ENCODE data around the gene VTI1A. TPM values are rescaled to one million over a fixed set of nuclear protein-coding genes. Genes with fewer than 3 reads are reported as not detected.

Gene VTI1A
- total RNA-seq, 2 donors from 2014 or later = 71.6 to 139 TPM

DNA sequence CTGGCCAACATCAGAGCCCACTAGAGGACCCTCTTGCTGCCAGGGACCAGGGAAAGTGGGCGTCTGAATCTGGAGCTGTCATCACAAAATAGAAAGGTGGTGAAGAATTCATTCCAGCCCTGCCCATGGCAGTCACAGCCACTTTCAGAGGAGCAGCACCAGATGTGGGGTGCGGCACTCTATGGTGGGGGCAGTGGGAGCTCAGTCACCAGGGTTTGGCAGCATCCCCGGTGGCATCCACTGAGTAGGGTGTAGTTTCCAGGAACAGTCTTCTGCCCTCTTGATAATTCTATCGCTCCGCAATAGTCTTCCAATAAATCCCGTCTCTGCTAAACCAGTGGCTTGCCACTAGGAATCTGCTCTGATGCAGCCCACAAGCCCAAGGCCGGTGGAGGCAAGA lies 394.5 kb downstream of the VTI1A start:
- no peak for ATAC-seq (ENCODE audit: insufficient number of reproducible peaks, low FRiP score, low read depth)
- TF ChIP-seq, protein P1, sequence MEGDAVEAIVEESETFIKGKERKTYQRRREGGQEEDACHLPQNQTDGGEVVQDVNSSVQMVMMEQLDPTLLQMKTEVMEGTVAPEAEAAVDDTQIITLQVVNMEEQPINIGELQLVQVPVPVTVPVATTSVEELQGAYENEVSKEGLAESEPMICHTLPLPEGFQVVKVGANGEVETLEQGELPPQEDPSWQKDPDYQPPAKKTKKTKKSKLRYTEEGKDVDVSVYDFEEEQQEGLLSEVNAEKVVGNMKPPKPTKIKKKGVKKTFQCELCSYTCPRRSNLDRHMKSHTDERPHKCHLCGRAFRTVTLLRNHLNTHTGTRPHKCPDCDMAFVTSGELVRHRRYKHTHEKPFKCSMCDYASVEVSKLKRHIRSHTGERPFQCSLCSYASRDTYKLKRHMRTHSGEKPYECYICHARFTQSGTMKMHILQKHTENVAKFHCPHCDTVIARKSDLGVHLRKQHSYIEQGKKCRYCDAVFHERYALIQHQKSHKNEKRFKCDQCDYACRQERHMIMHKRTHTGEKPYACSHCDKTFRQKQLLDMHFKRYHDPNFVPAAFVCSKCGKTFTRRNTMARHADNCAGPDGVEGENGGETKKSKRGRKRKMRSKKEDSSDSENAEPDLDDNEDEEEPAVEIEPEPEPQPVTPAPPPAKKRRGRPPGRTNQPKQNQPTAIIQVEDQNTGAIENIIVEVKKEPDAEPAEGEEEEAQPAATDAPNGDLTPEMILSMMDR (IDR thresholded peaks at IDR 0.05) = no peak
- H3K4me1 ChIP-seq (ENCODE audit: control insufficient read depth in 1 of 2, low read depth in 2 of 2) = no peaks in the 10 kb centered on the region
- no peak overlapping the region for H3K27ac ChIP-seq
- H3K4me3 ChIP-seq = no peak overlapping the region
- no peaks in the 10 kb centered on the region for H3K9me3 ChIP-seq
- no peaks in the 10 kb centered on the region for H3K27me3 ChIP-seq (replicated peaks; ENCODE audit: insufficient read depth)
- DNase-seq (ENCODE audit: low spot score) = no peak
- H3K36me3 ChIP-seq = no peaks in the 10 kb centered on the region

DNA sequence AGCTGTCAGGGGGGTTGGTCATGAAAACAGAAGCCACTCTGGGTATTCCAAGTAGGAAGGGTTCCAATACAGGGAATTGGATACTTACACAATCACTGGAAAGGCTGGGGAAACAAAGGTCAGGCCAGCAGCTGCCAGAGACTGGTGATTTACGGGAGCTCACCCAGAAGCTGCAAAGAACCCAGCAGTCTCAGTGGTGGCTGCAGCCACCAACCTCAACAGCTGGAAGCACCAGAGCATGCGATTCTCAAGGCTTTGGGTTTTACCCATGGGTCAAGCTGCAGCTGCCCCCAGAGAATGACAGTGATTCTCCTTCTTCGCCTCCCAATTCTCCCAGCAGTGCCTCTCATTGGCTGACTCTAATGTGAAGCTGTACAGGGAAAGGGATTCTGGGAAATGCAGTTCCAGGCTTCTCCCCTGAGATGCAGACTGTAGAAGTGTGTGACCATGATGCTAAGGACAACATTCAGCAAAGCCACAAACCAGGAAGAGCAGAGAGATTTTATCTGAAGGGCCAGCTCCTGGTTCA lies 395.9 kb downstream of the VTI1A start:
- H3K27me3 ChIP-seq (replicated peaks; ENCODE audit: insufficient read depth) = no peaks in the 10 kb centered on the region
- TF ChIP-seq, protein P1 (IDR thresholded peaks at IDR 0.05) = no peak
- H3K9me3 ChIP-seq = peaks cover 7% of the 10 kb centered on the region
- no peak for ATAC-seq (ENCODE audit: insufficient number of reproducible peaks, low FRiP score, low read depth)
- no peak for DNase-seq (ENCODE audit: low spot score)
- no peaks in the 10 kb centered on the region for H3K36me3 ChIP-seq
- no peaks in the 10 kb centered on the region for H3K4me1 ChIP-seq (ENCODE audit: control insufficient read depth in 1 of 2, low read depth in 2 of 2)
- H3K27ac ChIP-seq = no peak overlapping the region
- H3K4me3 ChIP-seq = no peak overlapping the region

DNA sequence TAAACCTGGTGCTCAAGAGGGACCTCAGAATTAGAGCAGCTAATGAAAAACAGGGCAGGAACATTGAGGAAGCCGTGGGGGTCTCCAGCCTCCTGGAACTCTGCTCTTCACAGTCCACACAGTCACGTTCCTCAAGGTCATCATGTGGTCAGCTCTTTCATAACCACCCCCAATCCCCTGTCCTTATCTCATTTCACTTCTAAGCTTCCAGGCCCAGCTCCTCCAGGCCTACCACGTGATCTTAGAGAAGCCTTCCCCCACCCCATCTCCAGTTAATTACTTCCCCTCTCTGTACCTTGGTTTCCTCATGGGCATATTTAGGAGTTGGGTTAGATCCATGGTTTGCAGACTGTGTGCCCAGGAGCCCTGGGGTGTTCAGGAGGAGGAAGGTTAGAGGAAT lies 396.6 kb downstream of the VTI1A start:
- no peak for ATAC-seq (ENCODE audit: insufficient number of reproducible peaks, low FRiP score, low read depth)
- no peaks in the 10 kb centered on the region for H3K27me3 ChIP-seq (replicated peaks; ENCODE audit: insufficient read depth)
- peaks cover 10% of the 10 kb centered on the region for H3K9me3 ChIP-seq
- TF ChIP-seq, protein P1 (IDR thresholded peaks at IDR 0.05) = no peak
- no peaks in the 10 kb centered on the region for H3K4me1 ChIP-seq (ENCODE audit: control insufficient read depth in 1 of 2, low read depth in 2 of 2)
- no peak overlapping the region for H3K4me3 ChIP-seq
- no peak overlapping the region for H3K27ac ChIP-seq
- no peak for DNase-seq (ENCODE audit: low spot score)
- H3K36me3 ChIP-seq = no peaks in the 10 kb centered on the region

- H3K27ac ChIP-seq = no peak overlapping the region
- ATAC-seq (ENCODE audit: insufficient number of reproducible peaks, low FRiP score, low read depth) = no peak
- TF ChIP-seq, protein P1 (IDR thresholded peaks at IDR 0.05) = no peak
These were observed 397.9 kb downstream of the VTI1A start for GRCh38 chr10:112844681-112845544.

GRCh38 chr10:112847778-112848177 lies 400.8 kb downstream of the VTI1A start:
- TF ChIP-seq, protein P1 (IDR thresholded peaks at IDR 0.05) = no peak
- ATAC-seq (ENCODE audit: insufficient number of reproducible peaks, low FRiP score, low read depth) (no peak), DNase-seq (ENCODE audit: low spot score) (no peak)
- H3K36me3 ChIP-seq = no peaks in the 10 kb centered on the region
- no peaks in the 10 kb centered on the region for H3K27me3 ChIP-seq (replicated peaks; ENCODE audit: insufficient read depth)
- H3K27ac ChIP-seq = no peak overlapping the region
- H3K4me3 ChIP-seq = no peak overlapping the region
- peaks cover 10% of the 10 kb centered on the region for H3K9me3 ChIP-seq
- no peaks in the 10 kb centered on the region for H3K4me1 ChIP-seq (ENCODE audit: control insufficient read depth in 1 of 2, low read depth in 2 of 2)

More at GRCh38 chr10:112844681-112845544, 397.9 kb downstream of the VTI1A start:
- Histone ChIP-seq H3K9me3 (peaks cover 10% of the 10 kb centered on the region), H3K4me3 (no peak overlapping the region), H3K36me3 (no peaks in the 10 kb centered on the region), H3K27me3 (replicated peaks; ENCODE audit: insufficient read depth) (no peaks in the 10 kb centered on the region), H3K4me1 (ENCODE audit: control insufficient read depth in 1 of 2, low read depth in 2 of 2) (no peaks in the 10 kb centered on the region)
- no peak for DNase-seq (ENCODE audit: low spot score)

Measured in thoracic aorta (tissue), 2 donors.